ENCODE measurements around the gene ETV6.

Gene ETV6

GRCh38 chr12:11697670-11698387 lies 48.4 kb downstream of the ETV6 start:
- no peak for DNase-seq

GRCh38 chr12:11698729-11699128 lies 49.3 kb downstream of the ETV6 start:
- no peak for DNase-seq

- no peak for DNase-seq
These were observed 52.0 kb downstream of the ETV6 start for GRCh38 chr12:11701433-11701832.

GRCh38 chr12:11702959-11703358 lies 53.5 kb downstream of the ETV6 start:
- DNase-seq: no peak

- no peak for DNase-seq
These were observed 53.9 kb downstream of the ETV6 start for GRCh38 chr12:11703378-11703777.

GRCh38 chr12:11704089-11704488 lies 54.6 kb downstream of the ETV6 start:
- no peak for DNase-seq

- no peak for DNase-seq
These were observed 55.5 kb downstream of the ETV6 start for GRCh38 chr12:11705010-11705409.

- DNase-seq: no peak
These were observed 57.3 kb downstream of the ETV6 start for GRCh38 chr12:11706509-11707379.

GRCh38 chr12:11707535-11707934 lies 58.1 kb downstream of the ETV6 start:
- DNase-seq: no peak

GRCh38 chr12:11709513-11709912 lies 60.0 kb downstream of the ETV6 start:
- DNase-seq: no peak

- DNase-seq: no peak
These were observed 61.0 kb downstream of the ETV6 start for GRCh38 chr12:11710431-11710830.

GRCh38 chr12:11710906-11711305 lies 61.4 kb downstream of the ETV6 start:
- no peak for DNase-seq

- DNase-seq: no peak
These were observed 62.3 kb downstream of the ETV6 start for GRCh38 chr12:11711651-11712327.

- no peak for DNase-seq
These were observed 63.0 kb downstream of the ETV6 start for GRCh38 chr12:11712491-11712890.

GRCh38 chr12:11713202-11713601 lies 63.7 kb downstream of the ETV6 start:
- DNase-seq: no peak

- no peak for DNase-seq
These were observed 65.2 kb downstream of the ETV6 start for GRCh38 chr12:11714626-11715025.

- no peak for DNase-seq
These were observed 66.1 kb downstream of the ETV6 start for GRCh38 chr12:11715621-11716020.

- no peak for DNase-seq
These were observed 67.5 kb downstream of the ETV6 start for GRCh38 chr12:11716794-11717518.

- no peak for DNase-seq
These were observed 68.1 kb downstream of the ETV6 start for GRCh38 chr12:11717519-11717961.

- no peak for DNase-seq
These were observed 68.6 kb downstream of the ETV6 start for GRCh38 chr12:11718105-11718504.

GRCh38 chr12:11718768-11719253 lies 69.3 kb downstream of the ETV6 start:
- DNase-seq: no peak

- peak; percentile 16 for DNase-seq
These were observed 70.2 kb downstream of the ETV6 start for GRCh38 chr12:11719678-11720099.

GRCh38 chr12:11722071-11722470 lies 72.6 kb downstream of the ETV6 start:
- no peak for DNase-seq

Measured in GF-D8 (cell line).